GM18505 (cell line): Measurements from ENCODE around the gene MAML3.

Experiments
- ATAC-seq: cut with Tn5 transposase; IDR thresholded peaks from one replicate; pipeline ENCODE4 v1.9.1; 2021; ENCODE audit not compliant: unreplicated experiment
- POLR2A ChIP-seq: IDR thresholded peaks from 4 replicates; pipeline ENCODE4 v1.6.1; 2011; ENCODE audit warnings: borderline replicate concordance; ENCODE audit not compliant: insufficient read depth, insufficient read length; ENCODE audit errors: extremely low read depth

MAML3 gene

DNA sequence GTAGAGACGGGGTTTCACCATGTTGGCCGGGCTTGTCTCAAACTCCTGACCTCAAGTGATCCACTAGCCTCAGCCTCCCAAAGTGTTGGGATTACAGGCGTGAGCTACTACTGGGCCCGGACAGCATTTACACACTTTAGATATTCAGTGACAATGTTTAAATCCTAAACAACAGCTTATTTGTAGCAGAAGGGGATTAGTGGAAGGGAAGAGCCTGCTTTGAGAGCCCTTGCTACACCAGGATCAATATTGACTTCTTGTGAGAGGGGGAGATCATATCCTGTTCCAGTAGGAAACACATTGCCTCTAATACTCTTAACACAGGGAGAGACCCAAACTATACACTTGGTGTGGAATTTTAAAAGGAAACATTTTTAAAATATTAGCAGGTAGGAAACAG lies 481.3 kb downstream of the MAML3 start:
- no peak for ATAC-seq
- no peak for TF ChIP-seq POLR2A

DNA sequence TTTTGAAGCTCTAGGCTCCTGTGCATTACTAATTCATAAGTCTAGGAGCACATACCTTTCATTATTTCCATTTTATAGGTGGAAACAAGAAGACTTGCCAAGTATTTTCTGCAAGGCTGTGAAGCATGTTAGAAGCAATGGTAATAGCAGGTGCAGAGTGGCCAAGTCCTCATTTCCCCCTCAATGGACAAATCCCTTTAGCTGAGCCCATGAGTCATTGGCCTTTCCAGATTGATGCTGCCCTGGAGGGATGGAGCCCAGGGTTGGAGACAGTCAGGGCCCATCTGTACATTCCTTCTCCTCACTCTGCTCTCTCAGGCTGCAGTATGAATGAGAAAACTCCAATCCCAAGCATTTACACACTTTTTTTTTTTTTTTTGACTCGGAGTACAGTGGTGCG lies 481.8 kb downstream of the MAML3 start:
- no peak for ATAC-seq
- no peak for TF ChIP-seq POLR2A

- no peak for ATAC-seq
- no peak for TF ChIP-seq POLR2A
These were observed 483.2 kb downstream of the MAML3 start for GRCh38 chr4:139670775-139671174.

DNA sequence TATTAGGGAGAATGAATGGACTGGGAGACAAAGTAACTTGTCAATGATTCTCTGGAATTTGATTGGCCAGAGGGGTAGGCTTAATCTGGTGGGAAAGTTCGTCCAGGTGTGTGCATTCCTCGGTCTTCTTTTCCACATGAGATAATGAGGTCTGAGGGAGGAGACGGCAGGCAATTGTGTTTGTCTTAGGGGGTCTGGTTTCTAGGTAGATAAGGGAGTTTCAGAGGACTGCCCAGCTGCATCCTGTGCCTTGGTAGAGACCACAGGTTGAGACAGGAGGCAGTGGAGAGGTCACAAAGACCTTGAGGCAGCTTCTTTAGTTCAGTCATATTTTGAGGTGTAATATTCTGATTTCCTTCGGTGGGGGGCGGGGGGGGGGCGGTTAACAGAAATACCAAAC lies 484.1 kb downstream of the MAML3 start:
- no peak for TF ChIP-seq POLR2A
- ATAC-seq: no peak

GRCh38 chr4:139669335-139669734 lies 484.6 kb downstream of the MAML3 start:
- TF ChIP-seq POLR2A: no peak
- no peak for ATAC-seq

DNA sequence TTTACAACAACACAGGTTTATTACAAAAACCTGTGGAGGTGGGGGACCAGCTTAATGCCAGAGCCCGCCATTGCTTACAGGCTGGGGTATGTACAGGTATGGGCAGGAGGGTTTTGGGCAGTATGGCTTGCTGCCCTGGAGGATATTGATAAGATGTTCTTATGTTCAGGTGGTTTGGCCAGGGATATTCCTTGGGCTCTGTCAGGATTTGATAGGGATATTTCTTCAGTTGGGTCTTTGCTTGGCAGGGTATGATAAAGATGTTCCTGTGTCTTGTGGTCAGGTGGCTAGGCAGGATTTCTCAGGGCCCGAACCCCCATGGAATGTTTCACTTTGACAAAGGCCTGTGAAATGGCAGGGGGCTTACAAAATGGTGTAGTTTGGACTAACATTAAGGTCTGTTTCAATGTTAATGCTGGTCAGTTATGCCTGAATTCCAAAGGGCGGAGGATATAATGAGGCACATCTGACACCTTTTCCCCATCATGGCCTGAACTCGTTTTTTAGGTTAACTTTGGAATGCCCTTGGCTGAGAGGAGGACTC lies 485.3 kb downstream of the MAML3 start:
- ATAC-seq: no peak
- no peak for TF ChIP-seq POLR2A

DNA sequence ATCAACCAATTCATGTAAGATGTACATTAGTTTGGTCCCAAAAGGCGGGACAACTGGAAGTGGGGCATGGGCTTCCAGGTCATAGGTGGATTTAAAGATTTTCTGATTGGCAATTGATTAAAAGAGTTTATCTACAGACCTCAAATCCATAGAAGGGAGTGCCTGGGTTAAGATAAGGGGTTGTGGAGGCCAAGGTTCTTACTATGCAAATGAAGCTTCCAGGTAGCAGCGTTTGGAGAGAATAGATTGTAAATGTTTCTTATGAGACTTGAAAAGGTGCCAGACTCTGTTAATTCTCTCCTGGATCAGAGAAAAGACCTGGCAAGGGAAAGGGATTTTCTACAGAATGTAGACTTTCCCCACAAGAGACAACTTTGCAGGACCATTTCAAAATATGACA lies 485.9 kb downstream of the MAML3 start:
- ATAC-seq: no peak
- no peak for TF ChIP-seq POLR2A
